ENCODE data around the gene BMP7. TPM values are rescaled to one million over a fixed set of nuclear protein-coding genes. Genes with fewer than 3 reads are reported as not detected.

BMP7 gene
- total RNA-seq, 1 donor from 2014 or later = not detected

DNA sequence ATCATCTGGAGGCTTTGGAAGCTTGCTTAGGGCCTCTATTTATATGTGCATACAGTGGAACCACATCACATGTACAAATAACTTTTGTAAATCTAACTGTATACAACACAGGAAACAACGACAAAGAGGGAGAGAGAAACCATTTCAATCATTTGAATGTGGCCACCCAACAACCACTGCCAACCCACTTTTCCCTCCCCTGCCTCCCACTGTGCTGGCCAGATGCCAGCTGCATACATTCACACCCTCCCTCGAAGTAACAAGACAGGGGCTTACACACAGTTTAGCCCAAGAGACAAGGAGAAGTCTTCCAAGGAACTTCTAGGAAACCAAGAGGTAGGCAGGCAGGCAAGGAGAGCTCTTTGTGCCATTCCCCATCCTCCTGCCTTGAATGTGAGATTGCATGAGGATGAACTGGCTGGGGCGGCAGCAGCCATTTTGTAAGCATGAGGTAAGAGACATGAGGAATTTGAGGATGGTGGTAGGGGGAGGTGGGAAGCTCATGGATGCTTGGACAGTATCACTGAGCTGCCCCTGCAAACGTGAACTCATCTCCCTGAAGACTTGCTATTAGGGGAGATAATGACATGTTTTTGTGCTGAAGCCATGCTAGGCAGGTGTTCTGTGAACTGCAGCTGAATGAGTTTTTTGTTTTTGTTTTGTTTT lies 18.2 kb downstream of the BMP7 start:
- ATAC-seq (ENCODE audit: low read depth) (no peak), DNase-seq (no peak)
- Mint-ChIP-seq H3K4me3 (no peak overlapping the region), H3K4me1 (no peaks in the 10 kb centered on the region), H3K27ac (no peak overlapping the region), H3K36me3 (ENCODE audit: low read depth) (no peaks in the 10 kb centered on the region), H3K9me3 (peaks cover 6% of the 10 kb centered on the region), H3K27me3 (peaks cover 19% of the 10 kb centered on the region)
- POLR2A ChIA-PET = no interaction called here
- intact Hi-C loops (cut with micrococcal nuclease) = no loop called here
- TF ChIP-seq, protein P1, sequence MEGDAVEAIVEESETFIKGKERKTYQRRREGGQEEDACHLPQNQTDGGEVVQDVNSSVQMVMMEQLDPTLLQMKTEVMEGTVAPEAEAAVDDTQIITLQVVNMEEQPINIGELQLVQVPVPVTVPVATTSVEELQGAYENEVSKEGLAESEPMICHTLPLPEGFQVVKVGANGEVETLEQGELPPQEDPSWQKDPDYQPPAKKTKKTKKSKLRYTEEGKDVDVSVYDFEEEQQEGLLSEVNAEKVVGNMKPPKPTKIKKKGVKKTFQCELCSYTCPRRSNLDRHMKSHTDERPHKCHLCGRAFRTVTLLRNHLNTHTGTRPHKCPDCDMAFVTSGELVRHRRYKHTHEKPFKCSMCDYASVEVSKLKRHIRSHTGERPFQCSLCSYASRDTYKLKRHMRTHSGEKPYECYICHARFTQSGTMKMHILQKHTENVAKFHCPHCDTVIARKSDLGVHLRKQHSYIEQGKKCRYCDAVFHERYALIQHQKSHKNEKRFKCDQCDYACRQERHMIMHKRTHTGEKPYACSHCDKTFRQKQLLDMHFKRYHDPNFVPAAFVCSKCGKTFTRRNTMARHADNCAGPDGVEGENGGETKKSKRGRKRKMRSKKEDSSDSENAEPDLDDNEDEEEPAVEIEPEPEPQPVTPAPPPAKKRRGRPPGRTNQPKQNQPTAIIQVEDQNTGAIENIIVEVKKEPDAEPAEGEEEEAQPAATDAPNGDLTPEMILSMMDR (IDR thresholded peaks at IDR 0.05) = no peak
- CTCF ChIA-PET = no interaction called here

DNA sequence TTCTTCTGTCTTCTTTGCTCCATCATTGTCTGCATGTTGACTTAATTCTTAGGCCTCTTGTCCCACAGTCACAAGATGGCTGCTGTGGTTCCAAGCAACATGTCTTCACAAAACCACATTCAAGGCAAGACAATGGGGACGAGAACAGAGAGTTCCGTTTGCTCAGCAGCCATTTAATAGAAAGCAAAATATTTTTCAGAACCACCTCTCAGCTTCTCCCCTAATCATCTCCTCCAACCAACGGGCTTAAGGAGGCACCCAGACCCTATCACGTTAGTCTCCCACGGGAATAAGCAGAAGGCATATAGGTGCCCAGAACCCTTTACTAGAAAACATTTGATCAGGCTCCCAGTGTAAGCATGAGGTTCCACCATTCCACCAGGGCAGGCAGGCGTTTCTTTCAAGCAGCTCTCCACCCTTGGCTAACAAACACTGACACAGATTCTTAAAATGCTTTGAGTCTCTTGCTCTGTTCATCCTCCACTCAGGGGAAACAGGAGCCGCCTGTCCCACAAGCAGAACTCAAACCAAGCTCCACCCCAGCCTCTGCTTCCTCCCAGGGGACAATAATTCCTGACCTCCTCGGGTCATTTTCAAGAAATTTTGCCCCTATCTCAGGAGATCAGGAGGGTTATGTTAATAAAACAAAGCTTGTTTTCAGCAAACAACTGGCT lies 19.0 kb downstream of the BMP7 start:
- H3K27ac Mint-ChIP-seq = no peak overlapping the region
- ChIA-PET POLR2A (no interaction called here), CTCF (no interaction called here)
- TF ChIP-seq, protein P1 (IDR thresholded peaks at IDR 0.05) = no peak
- no peak for ATAC-seq (ENCODE audit: low read depth)
- intact Hi-C loops (cut with micrococcal nuclease) = no loop called here
- DNase-seq = no peak
- H3K4me1 Mint-ChIP-seq = no peaks in the 10 kb centered on the region
- H3K27me3 Mint-ChIP-seq = peaks cover 19% of the 10 kb centered on the region
- H3K9me3 Mint-ChIP-seq = peaks cover 6% of the 10 kb centered on the region
- no peak overlapping the region for H3K4me3 Mint-ChIP-seq
- no peaks in the 10 kb centered on the region for H3K36me3 Mint-ChIP-seq (ENCODE audit: low read depth)

DNA sequence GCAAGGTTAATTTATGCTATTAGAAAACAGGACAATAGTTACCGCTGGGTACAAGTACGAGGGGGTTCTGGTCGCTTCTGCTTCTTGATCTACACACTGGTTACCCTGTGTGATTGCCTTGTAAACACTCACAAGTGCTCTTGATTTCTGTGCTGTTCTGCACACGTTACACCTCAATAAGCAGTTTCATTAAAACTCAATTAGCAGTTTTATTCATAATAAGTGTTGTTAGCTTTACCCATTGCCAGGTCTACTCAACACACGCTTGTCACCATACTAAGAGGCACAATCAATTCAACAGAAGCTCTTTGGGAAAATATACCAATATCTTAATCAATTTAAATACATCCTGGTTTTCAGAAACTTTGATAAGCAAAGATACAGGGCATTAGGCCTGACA lies 20.4 kb downstream of the BMP7 start:
- DNase-seq (no peak), ATAC-seq (ENCODE audit: low read depth) (no peak)
- POLR2A ChIA-PET = no interaction called here
- Mint-ChIP-seq H3K27ac (no peak overlapping the region), H3K4me3 (no peak overlapping the region), H3K9me3 (peaks cover 6% of the 10 kb centered on the region), H3K27me3 (peaks cover 19% of the 10 kb centered on the region), H3K36me3 (ENCODE audit: low read depth) (no peaks in the 10 kb centered on the region), H3K4me1 (no peaks in the 10 kb centered on the region)
- intact Hi-C loops (cut with micrococcal nuclease) = no loop called here
- CTCF ChIA-PET = no interaction called here
- TF ChIP-seq, protein P1 (IDR thresholded peaks at IDR 0.05) = no peak

DNA sequence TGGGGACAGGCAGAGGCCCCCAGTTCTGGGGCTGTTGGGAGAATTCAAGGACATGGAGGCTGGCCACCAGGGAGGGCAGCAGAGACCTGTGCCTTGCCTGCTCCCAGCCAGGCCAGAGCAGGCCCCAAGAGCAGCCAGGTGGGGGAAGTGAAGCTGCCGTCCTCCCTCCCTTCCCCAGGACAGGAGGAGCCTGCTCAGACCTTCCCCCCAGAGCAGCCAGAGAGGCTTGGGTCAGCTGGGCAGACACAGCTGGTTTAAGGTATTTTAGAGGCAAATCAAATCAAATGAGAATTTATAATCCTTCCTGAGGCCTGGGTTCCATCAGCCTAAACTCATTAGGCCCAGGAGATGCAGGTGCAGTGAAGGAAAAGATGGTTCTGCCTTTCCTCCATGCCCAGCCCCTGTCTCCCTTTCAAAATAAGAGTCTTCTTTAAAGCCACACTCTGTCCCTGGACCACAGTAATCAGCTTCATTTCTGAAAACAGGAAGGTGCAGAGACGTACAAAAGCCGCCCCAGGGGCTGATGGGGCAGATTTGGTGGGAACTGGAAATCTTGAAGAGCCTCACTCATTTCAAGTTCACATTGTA lies 21.7 kb downstream of the BMP7 start:
- H3K36me3 Mint-ChIP-seq (ENCODE audit: low read depth) = no peaks in the 10 kb centered on the region
- TF ChIP-seq, protein P1 (IDR thresholded peaks at IDR 0.05) = no peak
- H3K9me3 Mint-ChIP-seq = peaks cover 9% of the 10 kb centered on the region
- H3K27ac Mint-ChIP-seq = no peak overlapping the region
- intact Hi-C loops (cut with micrococcal nuclease) = no loop called here
- ChIA-PET POLR2A (no interaction called here), CTCF (no interaction called here)
- no peaks in the 10 kb centered on the region for H3K4me1 Mint-ChIP-seq
- ATAC-seq (ENCODE audit: low read depth) (no peak), DNase-seq (no peak)
- no peak overlapping the region for H3K4me3 Mint-ChIP-seq
- H3K27me3 Mint-ChIP-seq = peaks cover 17% of the 10 kb centered on the region

DNA sequence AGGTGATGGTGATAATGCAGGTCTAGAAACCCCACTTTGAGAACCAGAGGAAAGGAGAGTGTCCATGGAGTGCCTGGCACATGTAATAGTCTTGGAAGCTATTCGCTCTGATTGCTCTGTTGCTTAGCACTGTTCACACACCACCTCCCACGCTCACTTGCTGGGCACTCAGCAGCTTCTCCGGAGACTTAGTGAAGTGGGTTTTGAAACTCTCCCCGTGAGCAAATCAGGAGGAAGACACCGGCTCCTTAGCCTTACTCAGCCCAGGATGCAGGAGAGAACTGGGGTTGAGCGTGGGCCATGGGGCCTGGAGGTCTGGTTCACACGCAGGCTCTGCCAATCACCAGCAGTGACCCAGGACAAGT lies 22.2 kb downstream of the BMP7 start:
- ChIA-PET POLR2A (no interaction called here), CTCF (no interaction called here)
- ATAC-seq (ENCODE audit: low read depth) (no peak), DNase-seq (no peak)
- no peak overlapping the region for H3K4me3 Mint-ChIP-seq
- H3K27ac Mint-ChIP-seq = no peak overlapping the region
- TF ChIP-seq, protein P1 (IDR thresholded peaks at IDR 0.05) = no peak
- intact Hi-C loops (cut with micrococcal nuclease) = no loop called here
- no peaks in the 10 kb centered on the region for H3K4me1 Mint-ChIP-seq
- H3K27me3 Mint-ChIP-seq = peaks cover 12% of the 10 kb centered on the region
- peaks cover 13% of the 10 kb centered on the region for H3K9me3 Mint-ChIP-seq
- H3K36me3 Mint-ChIP-seq (ENCODE audit: low read depth) = no peaks in the 10 kb centered on the region
